ENCODE results near the gene SYTL5.

DNA sequence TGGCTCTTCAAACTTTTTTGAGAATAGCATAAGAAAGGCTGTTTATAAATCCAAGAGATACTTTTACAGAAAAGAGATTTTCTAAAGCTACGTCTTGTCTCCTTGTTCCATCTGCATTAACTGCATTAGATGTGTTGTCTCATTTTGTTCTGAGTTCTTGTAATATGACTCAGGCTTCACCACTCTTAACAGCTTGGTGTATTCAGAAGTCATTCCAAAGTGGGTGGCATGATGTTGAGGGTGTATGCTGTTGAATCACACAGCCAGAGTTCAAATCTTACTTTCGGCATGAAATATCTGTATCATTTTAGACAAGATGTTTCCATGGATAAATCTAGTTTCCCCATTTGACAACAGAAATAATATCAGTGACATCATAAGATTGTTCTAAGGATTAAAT is 30.1 kb downstream of the SYTL5 start:
- TF ChIP-seq, protein P1, sequence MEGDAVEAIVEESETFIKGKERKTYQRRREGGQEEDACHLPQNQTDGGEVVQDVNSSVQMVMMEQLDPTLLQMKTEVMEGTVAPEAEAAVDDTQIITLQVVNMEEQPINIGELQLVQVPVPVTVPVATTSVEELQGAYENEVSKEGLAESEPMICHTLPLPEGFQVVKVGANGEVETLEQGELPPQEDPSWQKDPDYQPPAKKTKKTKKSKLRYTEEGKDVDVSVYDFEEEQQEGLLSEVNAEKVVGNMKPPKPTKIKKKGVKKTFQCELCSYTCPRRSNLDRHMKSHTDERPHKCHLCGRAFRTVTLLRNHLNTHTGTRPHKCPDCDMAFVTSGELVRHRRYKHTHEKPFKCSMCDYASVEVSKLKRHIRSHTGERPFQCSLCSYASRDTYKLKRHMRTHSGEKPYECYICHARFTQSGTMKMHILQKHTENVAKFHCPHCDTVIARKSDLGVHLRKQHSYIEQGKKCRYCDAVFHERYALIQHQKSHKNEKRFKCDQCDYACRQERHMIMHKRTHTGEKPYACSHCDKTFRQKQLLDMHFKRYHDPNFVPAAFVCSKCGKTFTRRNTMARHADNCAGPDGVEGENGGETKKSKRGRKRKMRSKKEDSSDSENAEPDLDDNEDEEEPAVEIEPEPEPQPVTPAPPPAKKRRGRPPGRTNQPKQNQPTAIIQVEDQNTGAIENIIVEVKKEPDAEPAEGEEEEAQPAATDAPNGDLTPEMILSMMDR (conservative IDR thresholded peaks at IDR 0.05; ENCODE audit: low read depth, low read length) = no peak
- TF ChIP-seq EZH2phosphoT487 (IDR thresholded peaks at IDR 0.05; ENCODE audit: borderline replicate concordance, low read length) = no peak
